HG03439 (cell line): Measurements from ENCODE around the gene CLEC18A.
"Not testable (repeated sequence)": the region's sequence is repeated elsewhere in the genome, so short reads cannot be mapped to it uniquely, and the experiment has no call there.

ENCODE experiments used
- ATAC-seq: cut with Tn5 transposase; IDR thresholded peaks from one replicate; pipeline ENCODE4 v1.9.1; 2021; ENCODE audit warnings: mild to moderate bottlenecking, moderate library complexity; ENCODE audit not compliant: unreplicated experiment

Gene CLEC18A

DNA sequence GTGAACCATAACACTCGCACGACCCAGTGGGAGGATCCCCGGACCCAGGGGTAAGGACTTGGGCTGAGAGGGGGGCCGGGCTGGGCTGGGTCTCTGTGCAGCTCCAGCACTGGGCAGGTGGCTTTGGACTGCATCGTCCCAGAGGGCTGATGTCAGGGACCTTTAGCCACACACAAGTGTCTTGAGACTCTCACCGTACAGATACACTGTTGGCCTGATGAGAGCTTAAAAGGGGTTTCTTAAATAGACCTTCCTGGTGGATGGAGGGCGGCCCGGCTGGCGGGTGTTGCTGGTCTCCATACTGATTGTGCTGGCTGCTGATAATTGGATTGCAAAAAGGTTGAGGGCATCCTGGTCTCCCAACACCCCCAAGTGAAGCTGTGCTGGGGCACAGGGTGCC lies 21.7 kb upstream of the CLEC18A start:
- no peak for ATAC-seq

DNA sequence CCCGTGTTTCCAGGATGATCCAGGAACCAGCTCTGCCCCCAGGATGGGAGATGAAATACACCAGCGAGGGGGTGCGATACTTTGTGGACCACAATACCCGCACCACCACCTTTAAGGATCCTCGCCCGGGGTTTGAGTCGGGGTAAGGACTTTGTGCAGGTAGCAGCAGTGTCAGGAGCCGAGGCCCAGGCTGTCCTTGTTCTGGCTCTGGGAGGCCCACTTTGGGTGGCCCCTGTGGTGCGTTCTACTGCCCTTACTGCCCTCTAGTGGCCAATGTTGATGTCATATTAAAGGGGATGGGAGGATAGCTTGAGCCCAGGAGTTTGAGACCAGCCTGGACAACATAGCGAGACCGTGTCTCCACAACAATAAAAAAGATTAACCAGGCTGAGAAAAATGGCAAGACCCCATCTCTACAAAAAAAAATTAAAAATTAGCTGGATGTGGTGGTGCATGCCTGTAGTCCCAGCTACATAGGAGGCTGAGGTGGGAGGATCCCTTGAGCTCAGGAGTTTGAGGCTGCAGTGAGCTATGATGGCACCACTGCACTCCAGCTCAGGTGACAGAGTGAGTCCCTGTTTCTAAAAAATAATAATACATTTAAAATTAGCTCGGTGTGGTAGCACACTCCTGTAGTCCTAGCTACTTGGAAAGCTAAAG lies 20.9 kb upstream of the CLEC18A start:
- ATAC-seq = no peak

DNA sequence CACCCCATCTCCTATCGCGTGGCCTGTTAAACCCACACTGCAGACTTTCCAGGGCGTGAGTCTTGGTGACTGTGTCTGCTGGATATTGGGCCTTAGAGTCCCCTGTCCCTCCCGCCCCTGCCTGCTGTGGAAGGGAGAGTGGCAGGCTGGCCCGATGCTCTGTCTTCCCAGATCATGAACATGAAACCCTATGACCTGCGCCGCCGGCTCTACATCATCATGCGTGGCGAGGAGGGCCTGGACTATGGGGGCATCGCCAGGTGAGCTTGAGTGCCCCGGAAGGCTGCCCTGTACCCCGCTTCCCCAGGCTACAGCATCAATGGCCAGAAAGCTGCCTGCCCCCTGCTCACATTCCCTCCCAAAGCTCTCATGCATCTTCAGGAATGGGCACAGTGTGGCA lies 19.5 kb upstream of the CLEC18A start:
- ATAC-seq = no peak

DNA sequence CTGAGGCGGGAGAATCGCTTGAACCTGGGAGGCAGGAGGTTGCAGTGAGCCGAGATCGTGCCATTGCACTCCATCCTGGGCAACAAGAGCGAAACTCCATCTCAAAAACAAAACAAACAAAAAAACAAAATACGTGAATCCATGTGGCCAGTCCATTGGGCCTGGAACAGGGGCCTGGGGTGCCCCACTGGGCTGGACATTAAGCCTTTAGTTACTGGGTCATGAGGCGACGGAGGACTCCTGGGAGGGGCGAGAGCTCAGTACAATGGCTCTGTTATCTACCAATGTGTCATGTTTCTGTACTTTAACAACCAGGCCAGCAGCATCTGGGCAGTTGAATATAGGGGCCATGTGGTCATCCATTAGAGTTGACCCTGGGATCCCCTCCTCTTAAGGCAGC lies 18.9 kb upstream of the CLEC18A start:
- ATAC-seq = no peak

DNA sequence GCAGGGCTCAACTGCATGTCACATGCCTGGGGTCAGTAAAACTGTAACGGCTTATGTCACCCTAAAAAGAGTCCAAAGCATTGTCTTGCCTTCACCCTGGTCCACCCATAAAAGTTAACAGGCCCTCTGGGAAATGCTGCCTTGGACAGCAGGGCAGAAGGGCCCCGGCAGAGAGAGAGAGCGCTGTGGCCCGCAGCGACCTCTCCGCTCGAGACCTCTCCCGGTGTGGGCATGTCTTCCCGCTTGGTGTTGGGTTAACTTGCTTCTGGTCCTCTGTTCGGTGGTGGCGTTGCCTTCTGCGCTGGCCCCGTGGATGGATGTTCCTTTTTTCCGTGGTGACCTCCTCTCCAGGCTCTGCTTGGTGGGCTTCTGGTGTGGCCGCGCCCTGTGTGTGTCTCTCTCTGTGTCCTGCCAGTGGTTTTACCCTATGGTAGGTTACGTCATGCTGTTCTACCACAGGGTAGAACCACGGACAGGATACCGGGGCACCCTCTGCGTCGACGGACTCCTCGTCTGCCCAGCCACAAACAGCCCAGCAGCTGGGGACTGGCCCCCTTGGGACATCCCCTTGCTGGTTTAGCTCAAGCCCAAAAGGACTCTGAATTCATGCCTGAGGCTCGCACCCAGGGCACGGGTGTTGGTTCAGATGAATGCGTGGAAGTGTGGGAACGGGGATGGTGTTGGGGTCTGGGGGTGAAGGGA lies 18.3 kb upstream of the CLEC18A start:
- ATAC-seq = no peak

DNA sequence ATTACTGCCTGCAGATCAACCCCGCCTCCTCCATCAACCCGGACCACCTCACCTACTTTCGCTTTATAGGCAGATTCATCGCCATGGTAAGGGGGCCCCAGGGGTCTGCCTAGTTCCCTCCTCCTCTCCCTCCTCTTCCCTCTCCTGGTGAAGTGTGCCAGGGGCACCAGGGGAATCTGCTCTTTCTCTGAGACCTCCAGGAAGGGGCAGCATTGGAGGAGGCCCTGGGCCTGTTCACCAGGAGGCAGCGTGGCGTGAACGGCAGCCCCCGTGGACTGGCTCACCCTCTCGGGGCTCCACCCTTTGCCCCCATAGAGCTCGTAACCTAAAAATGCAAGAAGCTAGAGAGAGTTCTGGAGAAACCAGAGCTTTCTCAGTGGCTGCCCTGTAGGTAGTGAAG lies 17.1 kb upstream of the CLEC18A start:
- no peak for ATAC-seq

DNA sequence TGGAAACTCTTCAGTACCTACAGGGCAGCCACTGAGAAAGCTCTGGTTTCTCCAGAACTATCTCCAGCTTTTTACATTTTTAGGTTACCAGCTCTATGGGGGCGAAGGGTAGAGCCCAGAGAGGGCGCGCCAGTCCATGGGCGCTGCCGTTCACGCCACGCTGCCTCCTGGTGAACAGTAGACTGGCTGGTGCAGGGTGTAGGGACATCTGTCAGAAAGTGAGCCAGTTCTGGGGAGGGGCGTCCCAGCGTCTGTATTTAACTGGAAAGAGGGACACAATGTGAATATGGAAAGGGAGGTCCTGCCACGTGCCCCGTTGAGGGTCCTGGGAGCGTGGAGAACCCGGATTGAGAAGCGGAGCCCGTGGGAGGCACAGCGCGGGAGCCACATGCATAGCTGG lies 16.4 kb upstream of the CLEC18A start:
- no peak for ATAC-seq

DNA sequence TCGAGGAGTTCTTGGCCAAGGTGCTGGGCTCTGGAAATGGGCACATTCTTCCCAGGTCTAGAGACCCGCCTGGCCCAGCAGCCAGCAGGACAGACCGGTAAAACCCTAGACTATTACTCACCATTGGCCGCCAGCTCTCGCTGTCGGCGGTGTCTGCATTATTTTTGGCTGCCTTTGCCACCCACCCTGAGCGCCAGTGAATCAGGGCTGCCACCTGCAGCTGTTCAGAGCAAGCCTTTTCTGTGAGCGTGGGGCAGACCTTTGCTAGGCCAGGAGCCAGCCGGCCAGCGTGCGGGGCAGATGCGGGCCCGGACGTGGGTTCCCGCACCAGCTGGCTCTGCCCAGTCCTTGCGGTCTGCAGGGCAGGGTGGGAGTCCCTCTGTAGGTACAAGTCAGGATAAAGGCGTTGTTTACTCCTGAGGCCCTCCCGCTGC lies 15.8 kb upstream of the CLEC18A start:
- ATAC-seq = no peak

DNA sequence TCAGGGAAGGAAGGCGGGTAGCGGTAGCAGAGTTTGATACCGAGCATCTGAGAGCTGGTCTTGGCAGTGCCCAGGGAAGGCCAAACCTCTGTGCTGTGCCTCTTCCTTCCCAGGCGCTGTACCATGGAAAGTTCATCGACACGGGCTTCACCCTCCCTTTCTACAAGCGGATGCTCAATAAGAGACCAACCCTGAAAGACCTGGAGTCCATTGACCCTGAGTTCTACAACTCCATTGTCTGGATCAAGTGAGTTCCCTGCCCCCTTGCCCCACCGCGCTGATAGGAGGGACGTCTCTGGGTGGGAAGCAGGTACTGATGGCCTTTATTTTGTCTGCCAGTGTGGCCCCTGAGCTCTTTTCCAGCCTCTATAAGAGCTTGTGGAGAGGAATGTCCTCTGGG lies 15.4 kb upstream of the CLEC18A start:
- ATAC-seq = no peak

DNA sequence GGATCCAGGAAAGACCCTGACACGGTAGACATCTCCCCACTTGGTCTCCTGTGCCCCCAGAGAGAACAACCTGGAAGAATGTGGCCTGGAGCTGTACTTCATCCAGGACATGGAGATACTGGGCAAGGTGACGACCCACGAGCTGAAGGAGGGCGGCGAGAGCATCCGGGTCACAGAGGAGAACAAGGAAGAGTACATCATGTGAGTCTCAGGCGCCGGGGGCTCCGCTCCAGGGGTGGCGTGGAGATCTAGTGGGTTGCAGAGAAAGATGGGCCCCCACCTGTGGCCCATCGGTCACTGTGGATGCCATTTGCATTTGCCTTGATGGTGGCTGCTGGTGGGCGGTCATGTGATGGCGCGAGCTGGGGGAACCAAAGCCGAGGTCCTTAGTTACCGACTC lies 14.9 kb upstream of the CLEC18A start:
- no peak for ATAC-seq

DNA sequence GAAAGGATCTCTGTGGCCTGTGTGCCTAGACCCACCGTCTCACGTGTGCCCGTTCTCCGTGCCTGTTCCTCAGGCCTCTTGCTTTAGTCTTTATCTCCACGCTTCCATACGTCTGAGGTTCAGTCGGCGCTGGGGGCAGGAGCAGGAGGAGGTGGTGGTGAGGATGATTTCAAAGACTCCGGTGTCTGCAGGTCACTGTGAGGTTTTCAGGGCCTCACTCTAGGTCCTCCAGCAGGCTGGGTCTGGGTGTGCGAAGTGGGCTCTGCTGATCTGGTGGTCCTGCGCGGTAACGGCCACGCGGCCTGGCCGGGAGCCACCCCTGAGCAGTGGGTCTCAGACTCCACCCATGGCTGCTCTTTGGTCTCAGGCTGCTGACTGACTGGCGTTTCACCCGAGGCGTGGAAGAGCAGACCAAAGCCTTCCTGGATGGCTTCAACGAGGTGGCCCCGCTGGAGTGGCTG lies 14.4 kb upstream of the CLEC18A start:
- no peak for ATAC-seq

DNA sequence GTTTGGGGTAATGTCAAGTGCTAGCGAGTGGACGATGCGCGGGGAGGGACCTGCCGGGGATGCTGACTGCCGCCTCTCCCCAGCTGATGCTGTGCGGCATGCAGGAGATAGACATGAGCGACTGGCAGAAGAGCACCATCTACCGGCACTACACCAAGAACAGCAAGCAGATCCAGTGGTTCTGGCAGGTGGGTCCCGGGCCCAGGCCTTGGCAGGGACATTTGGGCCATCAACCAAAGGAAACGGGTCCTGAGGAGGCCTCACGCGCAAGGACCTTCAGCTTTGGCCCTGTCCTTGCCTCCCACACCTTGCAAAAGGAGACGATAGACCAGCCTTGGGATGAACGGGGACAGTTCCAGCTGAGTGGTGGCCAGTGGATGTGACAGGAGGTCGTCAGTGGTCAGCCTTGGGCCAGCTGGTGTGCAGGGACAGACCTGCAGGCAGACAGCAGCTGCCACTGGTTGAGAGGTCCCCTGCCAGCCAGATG lies 13.6 kb upstream of the CLEC18A start:
- ATAC-seq = no peak

DNA sequence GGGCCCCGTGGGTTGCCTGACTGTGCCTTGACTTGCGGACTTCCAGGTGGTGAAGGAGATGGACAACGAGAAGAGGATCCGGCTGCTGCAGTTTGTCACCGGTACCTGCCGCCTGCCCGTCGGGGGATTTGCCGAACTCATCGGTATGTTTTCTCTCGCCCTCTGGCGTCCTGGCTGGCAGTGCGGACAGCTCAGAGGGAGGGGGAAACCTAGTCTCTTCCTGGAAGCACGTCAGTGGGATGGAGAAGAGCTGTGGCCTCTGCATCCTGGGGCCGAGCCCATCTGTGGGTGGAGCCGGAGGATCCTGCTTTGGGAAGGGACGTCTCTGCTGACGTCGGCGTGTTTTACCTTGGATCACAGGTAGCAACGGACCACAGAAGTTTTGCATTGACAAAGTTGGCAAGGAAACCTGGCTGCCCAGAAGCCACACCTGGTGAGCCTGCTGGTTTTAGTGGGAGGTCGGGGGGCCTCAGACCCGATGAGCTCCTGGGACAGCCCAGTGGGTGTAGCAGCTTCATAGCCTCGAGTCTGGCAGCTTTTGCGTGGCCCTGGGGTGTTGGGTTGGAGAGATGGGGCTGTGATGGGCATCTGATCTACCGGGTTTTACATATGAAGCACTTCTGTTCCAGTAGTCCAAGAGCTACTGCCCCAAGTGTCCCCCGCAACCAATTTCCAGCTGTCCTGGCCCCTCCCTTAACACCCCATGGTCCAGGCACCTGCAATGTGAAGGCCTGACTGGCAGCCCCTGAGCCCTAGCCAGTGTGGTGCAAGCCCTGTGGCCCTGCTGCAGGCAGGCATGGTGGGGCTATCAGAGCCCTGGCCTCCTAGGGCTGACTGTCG lies 11.9 kb upstream of the CLEC18A start:
- no peak for ATAC-seq

DNA sequence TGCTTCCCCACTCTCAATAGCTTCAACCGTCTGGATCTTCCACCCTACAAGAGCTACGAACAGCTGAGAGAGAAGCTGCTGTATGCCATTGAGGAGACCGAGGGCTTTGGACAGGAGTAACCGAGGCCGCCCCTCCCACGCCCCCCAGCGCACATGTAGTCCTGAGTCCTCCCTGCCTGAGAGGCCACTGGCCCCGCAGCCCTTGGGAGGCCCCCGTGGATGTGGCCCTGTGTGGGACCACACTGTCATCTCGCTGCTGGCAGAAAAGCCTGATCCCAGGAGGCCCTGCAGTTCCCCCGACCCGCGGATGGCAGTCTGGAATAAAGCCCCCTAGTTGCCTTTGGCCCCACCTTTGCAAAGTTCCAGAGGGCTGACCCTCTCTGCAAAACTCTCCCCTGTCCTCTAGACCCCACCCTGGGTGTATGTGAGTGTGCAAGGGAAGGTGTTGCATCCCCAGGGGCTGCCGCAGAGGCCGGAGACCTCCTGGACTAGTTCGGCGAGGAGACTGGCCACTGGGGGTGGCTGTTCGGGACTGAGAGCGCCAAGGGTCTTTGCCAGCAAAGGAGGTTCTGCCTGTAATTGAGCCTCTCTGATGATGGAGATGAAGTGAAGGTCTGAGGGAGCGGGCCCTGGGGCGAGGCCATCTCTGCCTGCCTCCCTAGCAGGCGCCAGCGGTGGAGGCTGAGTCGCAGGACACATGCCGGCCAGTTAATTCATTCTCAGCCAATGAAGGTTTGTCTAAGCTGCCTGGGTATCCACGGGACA lies 11.1 kb upstream of the CLEC18A start:
- ATAC-seq = no peak

DNA sequence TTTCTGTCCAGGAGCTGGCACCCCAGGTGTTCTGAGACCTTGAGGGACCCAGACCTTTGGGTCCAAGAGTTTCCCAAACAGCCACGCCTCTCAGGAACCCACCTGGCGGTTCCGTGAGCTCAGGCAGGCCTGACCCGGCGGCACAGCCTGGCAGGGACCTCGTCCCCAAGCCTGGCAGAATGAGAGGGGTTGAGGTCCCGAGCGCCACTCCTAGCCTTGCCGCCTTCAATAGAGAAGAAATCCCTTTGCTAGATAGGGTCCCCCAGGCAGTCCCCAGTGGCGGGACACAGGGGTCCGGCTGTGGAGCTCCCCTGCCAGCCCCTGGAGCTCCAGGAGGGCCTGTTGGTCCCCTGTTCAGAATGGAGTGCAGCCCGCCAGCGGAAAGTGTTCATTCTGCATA lies 10.5 kb upstream of the CLEC18A start:
- no peak for ATAC-seq

DNA sequence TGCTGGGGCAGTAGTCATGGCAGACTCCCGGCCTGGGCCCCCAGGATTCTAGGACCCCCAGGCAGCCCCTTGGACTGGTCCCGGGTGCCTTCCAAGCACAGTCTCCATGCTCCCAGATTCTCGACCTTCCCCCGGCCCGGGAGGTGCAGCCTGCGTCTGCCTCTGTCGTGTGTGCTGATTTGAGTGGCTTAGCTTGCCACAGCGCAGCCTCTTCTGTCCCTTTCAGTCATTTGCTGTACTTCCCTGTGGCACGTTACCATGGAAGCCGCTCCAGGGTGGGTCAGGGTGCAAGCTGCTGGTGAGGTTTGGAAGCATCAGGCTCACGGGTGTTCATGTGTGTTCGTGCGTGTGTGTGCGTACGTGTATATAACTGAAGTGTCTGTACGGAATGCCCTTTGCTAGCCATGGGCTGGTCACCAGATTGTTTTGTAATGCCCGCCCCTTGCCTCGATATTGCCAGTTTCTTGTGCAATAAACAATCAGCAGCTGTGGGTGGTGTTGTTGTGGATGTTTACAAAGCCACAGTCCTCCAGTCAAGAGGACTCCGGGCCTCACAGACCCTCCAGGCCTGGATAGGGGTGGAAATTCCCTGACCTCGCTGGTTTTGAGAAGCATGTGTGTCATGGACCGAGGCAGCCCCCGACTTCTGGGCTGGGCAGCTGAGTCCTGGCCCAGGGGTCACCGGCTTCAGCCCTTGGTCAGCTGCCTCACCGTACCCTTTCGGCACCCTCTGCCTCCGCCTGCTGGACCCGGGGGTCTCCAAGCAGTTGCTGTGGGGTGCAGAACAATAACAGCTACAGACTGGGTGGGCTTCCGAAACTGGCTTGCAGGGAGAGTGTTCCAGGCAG lies 9.7 kb upstream of the CLEC18A start:
- no peak for ATAC-seq

DNA sequence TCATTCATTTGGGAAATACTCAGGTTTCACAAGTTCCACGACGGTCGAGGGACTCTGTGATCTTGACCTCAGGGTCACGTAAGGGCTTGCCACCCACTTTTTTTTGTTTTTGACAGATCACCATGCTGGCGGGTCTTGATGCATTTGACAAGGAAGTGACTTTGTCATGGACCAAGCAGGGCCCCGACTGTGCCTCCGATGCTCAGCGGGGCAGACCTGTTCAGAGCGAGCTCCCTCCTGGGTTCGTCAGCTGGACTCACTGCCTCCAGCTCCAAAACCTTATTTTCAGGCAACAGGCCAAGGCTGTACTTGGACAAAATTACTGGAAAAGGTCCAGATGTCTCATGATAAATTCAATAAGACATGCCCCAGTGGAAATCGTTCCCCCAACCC lies 9.0 kb upstream of the CLEC18A start:
- no peak for ATAC-seq

DNA sequence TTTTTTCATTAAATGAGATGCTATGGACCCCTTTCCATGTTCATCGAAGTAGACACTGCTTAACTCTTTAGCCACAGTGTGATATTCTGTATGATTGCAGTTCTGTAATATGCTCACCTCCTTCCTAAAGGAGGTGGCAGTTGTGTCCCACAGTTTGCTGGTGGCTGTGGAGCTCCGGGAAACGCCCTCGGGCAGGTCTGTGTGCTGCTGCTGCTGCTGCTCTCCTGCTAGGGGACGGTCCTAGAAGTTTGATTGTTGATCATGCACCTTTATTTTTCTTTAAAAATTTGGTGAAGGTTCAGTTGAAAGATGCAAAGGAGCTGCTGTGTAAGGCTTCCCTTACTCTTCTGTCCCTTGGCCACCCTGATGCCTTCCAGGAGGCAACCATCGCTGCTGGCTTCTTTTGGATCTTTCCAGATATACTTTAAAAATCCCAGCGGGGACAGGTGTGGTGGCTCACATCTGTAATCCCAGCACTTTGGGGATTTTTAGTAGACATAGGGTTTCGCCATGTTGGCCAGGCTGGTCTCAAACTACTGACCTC lies 8.4 kb upstream of the CLEC18A start:
- no peak for ATAC-seq

DNA sequence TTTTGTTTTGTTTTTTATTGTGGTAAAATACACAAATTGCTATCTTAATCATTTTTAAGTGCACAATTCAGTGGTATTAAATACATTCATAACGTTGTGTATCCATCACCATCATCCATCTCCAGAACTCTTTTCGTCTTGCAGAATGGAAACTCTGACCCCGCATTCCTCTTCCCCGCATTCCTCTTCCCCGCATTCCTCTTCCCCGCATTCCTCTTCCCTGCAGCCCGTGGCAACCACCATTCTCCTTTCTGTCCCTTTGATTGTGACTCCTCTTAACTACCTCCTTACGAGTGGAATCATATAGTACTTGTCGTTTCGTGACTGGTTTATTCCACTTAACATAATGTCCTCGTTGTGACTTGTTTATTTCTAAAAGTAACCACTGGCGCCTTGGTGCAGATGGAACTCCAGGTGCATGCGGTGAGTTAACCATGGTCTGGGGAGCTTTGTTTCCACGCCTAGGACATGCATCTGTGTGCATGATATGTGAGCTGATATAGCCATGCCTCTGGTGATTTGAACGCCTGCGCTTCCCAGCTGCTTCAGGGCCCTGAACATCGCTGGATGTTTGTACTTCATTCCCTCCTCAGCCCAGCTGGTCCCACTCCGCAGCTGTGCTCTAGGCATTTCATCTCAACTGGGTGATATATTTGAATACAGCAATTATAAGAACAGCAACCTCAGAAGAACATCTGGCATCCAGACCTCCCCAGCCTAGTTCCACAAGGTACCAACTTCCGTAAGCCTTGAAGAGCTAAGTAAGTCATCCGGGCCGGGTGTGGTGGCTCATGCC lies 7.7 kb upstream of the CLEC18A start:
- ATAC-seq = not testable (repeated sequence)
